ENCODE results near the gene DUSP16.

DUSP16 gene

DNA sequence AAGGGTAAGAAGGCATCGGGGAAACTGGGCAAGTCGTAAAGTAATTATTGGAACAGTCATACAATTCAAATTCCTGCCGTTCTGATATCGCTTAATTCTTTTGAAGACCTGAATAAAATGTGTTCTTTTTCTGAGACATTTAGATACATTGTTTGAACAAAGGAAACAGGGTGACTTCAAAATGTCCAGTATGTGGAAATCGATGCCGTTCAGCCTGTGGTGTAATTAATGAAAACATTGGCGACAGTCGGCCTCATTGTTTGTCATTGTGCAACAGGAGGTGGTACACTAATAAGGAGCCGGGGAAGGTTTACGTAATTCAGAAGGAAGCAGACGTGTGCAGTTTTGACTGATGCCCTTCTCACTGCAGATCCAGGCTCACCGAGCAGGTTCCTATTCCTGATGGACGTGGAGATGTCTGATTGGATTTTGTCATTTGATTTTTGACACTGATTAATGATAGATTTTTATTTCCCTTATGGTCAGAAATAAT, 113.1 kb downstream of the DUSP16 start:
- TF ChIP-seq, protein P1, sequence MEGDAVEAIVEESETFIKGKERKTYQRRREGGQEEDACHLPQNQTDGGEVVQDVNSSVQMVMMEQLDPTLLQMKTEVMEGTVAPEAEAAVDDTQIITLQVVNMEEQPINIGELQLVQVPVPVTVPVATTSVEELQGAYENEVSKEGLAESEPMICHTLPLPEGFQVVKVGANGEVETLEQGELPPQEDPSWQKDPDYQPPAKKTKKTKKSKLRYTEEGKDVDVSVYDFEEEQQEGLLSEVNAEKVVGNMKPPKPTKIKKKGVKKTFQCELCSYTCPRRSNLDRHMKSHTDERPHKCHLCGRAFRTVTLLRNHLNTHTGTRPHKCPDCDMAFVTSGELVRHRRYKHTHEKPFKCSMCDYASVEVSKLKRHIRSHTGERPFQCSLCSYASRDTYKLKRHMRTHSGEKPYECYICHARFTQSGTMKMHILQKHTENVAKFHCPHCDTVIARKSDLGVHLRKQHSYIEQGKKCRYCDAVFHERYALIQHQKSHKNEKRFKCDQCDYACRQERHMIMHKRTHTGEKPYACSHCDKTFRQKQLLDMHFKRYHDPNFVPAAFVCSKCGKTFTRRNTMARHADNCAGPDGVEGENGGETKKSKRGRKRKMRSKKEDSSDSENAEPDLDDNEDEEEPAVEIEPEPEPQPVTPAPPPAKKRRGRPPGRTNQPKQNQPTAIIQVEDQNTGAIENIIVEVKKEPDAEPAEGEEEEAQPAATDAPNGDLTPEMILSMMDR (IDR thresholded peaks at IDR 0.05; ENCODE audit: low read depth, low read length) = no peak
- DNase-seq (ENCODE audit: extremely low read depth, low read depth) = no peak

DNA sequence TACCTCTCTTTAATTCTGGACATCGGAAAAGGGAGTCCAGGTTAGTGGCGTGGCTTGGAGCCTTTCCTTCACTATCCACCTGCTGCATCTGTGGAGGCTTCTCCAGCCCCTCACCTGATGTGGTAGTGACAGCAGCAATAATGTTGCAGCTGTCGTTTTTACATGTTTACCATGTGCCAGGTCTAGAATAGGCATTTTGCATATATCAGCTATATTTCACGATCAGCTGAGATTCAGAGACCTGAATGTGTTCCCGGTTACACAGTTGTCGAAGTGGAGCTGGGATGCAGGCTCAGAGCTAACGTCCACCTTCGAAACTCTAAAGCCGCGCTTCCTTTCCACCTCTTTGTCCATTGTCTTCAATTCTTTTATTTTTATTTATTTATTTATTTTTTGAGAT, 114.8 kb downstream of the DUSP16 start:
- DNase-seq (ENCODE audit: extremely low read depth, low read depth) = no peak
- TF ChIP-seq, protein P1 (IDR thresholded peaks at IDR 0.05; ENCODE audit: low read depth, low read length) = no peak

DNA sequence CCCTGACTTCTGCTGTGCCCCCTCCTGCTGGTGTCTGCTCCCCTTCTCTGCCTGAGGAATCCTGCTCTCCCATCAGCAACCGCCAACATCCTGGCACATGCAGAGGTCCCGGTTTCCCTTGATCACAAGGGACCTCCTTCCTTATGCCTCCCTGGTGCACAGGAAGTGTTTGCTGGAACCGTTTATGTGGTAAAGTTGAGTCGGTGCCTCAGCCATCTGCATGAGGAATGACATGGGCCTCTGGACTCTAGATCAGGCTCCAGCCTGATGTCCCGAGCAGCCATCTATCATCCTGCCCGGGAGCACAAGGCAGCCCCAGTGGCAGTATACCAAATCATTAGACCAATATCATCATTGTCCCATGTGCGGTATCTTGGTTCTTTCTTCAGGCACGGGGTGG, 115.4 kb downstream of the DUSP16 start:
- no peak for DNase-seq (ENCODE audit: extremely low read depth, low read depth)
- TF ChIP-seq, protein P1 (IDR thresholded peaks at IDR 0.05; ENCODE audit: low read depth, low read length) = no peak

DNA sequence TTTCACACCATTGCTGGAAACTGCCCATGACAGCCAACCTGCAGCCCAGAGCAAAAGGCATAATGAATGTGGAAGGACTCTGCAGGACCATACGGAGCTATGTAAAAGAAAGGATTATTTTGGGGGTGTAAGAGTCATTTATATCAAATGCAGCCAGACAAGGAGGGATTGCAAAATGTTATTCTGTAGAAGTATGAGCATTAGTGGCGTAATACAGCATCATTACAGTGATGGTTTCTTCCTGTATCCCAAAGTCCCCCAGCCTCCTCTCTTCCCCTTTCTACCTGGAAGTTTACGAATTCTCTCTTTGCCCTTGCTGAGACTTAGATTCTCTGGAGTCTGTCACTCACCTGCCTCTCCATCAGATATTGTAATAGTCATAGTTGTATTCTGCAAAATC, 115.9 kb downstream of the DUSP16 start:
- DNase-seq (ENCODE audit: extremely low read depth, low read depth) = no peak
- TF ChIP-seq, protein P1 (IDR thresholded peaks at IDR 0.05; ENCODE audit: low read depth, low read length) = no peak

DNA sequence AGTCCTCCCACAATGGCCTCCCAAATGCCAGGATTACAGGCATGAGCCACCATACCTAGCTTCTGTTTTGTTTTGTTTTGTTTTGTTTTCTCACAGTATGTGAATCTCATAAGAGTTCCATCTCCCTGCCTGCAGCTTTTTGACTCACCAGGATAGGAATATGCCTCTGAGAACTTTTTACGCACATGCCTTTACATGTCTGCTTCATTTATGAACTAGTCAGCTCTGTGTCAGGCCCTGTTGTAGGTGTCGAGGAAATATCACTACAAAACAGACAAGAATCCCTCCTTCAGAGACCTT, 116.8 kb downstream of the DUSP16 start:
- DNase-seq (ENCODE audit: extremely low read depth, low read depth) = no peak
- TF ChIP-seq, protein P1 (IDR thresholded peaks at IDR 0.05; ENCODE audit: low read depth, low read length) = no peak

DNA sequence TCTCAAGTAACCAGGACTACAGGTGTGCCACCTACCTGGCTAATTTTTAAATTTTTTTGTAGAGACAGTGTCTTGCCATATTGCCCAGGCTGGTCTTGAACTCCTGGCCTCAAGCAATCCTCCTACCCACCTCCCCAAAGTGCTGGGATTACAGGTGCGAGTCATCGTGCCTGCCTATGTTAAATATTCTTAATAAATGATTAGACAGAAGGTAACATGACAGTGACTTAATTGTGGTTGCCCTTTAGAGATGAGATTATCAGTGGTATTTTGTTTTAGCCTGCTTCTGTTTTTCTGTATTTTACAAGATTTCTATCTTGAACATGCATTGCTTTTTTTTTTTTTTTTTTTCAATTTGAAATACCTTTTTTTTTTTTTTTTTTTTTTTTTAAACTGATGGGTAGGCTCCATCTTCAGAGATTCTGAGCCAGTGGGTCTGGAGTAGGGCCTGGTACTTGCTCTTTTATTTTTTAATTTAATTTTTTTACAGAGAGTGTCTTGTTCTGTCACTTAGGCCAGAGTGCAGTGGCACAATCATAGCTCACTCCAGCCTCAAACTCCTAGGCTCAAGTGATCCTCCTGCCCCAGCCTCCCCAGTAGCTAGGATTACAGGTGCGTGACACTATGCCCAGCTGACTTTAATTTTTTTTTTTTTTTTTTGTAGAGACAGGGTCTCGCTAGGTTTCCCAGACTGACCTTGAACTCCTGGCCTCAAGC, 117.3 kb downstream of the DUSP16 start:
- DNase-seq (ENCODE audit: extremely low read depth, low read depth) = no peak
- TF ChIP-seq, protein P1 (IDR thresholded peaks at IDR 0.05; ENCODE audit: low read depth, low read length) = no peak

DNA sequence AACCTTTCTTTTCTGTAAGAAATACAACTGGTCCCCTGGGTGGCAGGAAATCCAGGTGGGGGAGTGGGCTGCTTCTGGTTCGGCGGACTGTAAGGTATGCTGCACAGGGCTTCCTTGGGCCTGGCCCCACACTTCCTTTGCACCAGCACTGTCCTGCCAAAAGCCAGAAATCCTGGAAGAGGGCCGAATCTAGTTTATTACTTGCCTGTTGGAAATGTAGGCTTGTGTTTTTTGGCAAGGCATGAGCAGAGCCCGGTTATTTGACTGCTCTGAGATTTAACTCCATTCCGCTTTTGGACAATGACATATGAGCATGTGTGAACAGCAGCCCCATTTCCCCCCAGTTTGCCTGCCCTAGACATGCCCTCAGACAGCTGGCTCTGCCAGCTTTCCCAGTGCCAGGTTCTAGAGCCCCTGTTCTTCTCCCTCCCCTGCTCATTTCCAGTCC, 119.2 kb downstream of the DUSP16 start:
- DNase-seq (ENCODE audit: extremely low read depth, low read depth) = no peak
- TF ChIP-seq, protein P1 (IDR thresholded peaks at IDR 0.05; ENCODE audit: low read depth, low read length) = no peak
